Measurements from ENCODE around the gene ATG9B.
A peak's percentile ranks its signal among the peaks of the same experiment; 100 is the strongest.
"Not testable (repeated sequence)": the region's sequence is repeated elsewhere in the genome, so short reads cannot be mapped to it uniquely, and the experiment has no call there.

The ATG9B gene

DNA sequence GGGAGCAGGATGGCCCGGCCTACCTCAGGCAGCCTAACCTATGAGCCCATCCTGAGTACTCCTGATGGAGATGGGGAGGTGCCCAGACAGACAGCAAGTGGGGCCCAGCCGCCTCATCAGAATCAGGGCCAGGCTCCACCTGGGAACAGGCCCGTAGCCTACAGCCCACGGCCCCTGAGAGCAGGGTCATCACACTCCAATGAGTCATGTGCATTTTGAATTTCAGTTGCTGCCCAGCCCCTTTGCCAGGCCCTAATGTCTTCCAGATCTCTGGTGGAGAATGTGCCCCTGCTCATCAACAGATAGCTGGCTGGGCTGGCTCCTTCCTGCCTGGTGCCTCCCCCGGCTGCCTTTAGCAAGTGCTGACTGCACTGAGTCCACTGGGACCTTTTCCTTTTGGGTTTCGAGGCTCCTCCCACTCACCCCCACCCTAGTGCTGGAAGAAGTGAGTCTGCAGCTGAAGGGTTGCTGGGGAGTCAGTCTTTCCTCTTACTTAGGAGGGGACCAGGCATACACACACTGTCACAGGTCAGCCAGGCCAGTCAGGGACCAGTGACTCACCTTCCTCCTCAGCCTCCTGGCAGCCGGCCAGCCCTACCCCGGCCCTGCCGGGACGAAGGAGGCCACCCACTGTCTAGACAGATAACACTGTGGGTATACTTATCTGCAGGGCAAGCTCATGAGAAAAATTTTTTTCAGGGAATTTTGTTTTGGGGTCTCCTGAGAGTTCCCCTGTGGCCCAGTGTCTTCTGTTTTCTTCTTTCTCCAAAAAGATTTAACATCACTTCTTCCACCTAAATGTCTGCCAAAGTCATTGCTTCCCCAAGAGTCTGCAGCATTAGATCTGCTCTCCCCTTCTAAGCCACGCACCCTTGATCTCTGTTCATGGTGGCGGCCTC, 14.9 kb upstream of the ATG9B start:
- DNase-seq (ENCODE audit: low read depth): peak; percentile 86

DNA sequence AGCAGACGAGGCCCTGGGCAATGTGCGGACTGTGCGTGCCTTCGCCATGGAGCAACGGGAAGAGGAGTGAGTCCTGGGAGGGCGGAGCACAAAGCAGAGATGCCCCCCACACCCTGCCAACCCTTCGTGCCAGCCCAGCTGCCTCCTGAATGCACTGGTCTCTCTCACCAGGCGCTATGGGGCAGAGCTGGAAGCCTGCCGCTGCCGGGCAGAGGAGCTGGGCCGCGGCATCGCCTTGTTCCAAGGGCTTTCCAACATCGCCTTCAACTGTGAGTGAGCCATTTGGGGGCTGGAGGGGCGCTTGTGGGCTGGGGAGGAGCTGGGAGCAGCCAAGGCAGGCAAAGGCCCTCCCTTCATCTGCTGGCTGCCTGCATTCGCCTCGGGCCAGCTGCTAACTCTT, 11.6 kb upstream of the ATG9B start:
- no peak for DNase-seq (ENCODE audit: low read depth)

DNA sequence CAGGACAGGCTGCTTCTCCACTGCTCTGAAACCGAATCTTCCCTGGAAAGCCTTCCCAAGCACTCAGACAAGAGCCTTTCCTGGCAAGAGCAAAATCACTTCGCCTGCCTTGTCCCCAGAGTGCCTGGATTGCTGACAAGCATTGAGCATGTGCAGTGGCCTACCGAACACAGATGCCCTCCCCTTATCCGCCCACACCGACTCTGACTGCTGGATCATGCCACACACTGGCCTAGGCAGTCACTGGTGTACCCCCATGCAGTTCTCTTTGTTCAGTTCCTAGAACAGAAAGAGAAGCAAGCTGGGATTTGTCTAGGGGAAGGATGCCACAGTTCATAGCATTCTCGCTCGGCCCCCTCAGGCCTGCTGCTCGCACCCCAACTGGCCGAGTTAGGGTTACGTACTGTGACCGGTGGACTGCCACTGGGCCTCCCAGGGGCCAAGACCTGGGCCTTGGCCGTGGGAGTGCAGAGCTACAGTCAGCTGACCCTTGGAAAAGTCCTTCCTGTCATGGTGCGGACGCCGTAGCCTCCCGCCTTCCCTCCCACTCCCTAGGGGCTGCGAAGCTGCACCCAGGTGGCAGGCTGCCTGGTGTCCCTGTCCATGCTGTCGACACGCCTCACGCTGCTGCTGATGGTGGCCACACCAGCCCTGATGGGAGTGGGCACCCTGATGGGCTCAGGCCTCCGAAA, 10.9 kb upstream of the ATG9B start:
- DNase-seq (ENCODE audit: low read depth): no peak

GRCh38 chr7:151034312-151035025, 10.2 kb upstream of the ATG9B start:
- no peak for DNase-seq (ENCODE audit: low read depth)

DNA sequence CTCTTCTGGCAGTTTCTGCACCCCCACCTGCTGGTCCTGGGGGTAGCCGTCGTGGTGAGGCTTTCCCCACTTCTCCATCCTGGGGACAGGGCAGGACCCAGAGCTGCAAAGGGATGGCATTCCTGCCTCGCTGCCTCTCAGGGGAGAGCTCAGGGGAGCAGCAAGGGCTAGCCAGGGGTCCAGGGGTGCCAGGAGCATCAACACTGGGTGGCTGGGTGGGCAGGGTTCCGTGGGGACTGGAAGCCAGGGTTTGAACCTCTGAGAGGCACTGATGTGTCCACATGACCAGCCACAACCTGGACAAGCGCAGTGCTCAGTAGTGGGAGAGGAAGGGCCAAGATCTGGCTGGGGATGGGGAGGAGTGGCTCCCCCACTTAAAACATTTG, 9.6 kb upstream of the ATG9B start:
- DNase-seq (ENCODE audit: low read depth): no peak

GRCh38 chr7:151032936-151033863, 8.9 kb upstream of the ATG9B start:
- no peak for DNase-seq (ENCODE audit: low read depth)

DNA sequence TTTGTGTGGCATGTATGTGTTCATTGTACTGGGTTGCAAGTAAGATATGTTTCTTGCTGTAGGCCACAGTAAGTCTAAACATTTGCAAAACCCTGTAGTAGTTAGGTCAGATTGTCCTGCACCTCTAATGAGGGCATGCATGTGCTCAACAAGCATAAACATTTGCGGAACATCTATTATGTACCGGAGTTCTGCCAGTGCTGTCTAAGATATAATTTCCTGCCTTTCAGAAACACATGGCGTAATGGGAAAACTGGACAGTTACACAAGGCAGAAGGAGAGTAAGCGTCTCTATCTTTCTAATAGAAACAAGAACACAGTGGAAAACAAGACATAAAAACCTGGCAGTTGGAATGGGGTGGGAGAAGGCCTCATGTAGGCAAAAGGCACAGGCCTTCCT, 6.7 kb upstream of the ATG9B start:
- peak; percentile 30 for DNase-seq (ENCODE audit: low read depth)

- no peak for DNase-seq (ENCODE audit: low read depth)
These were observed 4.7 kb upstream of the ATG9B start for GRCh38 chr7:151028948-151029501.

DNA sequence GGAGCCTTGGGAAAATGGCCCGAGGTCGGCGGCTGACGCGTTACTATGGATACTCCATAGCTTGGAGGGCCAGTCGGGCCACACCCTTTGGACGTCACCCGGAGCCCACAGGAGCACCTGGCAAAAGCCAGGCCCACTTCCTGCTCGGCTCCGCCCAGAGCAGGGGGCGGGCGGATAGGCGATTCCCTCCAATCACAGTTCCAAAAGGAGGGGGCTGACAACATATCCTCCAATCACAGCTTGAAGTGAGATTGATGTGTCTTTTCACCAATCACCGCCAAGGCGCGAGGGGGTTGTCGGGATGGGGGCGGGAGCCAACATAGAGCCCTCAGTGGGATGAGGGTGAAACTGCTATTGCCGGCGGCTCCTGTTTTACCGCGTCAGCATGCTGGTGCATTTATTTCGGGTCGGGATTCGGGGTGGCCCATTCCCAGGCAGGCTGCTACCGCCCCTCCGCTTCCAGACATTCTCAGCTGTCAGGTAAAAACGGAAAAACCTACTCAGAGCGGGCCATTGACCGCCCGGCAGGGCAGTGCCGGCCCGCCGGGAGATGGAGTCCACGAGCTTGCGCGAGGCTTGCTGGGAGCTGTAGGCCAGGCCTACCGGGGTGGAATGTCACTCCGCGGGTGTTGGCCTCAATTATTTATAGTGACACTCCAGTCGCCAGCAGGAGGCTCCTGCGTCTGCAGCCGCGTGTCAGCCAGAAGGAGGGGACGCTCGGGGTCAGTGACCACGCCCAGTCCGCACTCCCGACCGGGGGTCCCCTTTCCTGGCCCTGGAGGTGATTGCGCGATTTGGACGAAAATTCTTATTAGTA, 4.0 kb upstream of the ATG9B start, which contains the start of gene ABCB8:
Gene ABCB8 (plus strand): TSS at position 320 of the 817 bp plus-strand sequence. CDS start 66 bp downstream, at position 386.
- peak; percentile 98 for DNase-seq (ENCODE audit: low read depth)

DNA sequence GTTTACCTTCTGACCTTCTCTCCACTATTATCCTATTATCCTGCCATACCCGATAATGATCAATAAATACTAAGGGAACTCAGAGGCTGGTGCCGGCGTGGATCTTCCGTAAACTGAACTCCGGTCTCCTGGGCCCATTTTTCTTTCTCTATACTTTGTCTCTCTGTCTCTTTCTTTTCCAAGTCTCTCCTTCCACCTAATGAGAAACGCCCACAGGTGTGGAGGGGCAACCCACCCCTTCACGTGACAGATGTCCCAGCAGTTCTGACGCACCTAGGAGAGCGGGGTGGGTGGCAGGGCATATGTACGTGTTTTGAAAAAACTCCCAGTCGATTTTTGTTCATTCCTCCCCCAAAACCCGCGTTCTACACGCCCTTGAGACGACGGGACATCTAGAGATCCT, 3.4 kb upstream of the ATG9B start:
- DNase-seq (ENCODE audit: low read depth): not testable (repeated sequence)

- DNase-seq (ENCODE audit: low read depth): not testable (repeated sequence)
These were observed 2.8 kb upstream of the ATG9B start for GRCh38 chr7:151026771-151027727.

DNA sequence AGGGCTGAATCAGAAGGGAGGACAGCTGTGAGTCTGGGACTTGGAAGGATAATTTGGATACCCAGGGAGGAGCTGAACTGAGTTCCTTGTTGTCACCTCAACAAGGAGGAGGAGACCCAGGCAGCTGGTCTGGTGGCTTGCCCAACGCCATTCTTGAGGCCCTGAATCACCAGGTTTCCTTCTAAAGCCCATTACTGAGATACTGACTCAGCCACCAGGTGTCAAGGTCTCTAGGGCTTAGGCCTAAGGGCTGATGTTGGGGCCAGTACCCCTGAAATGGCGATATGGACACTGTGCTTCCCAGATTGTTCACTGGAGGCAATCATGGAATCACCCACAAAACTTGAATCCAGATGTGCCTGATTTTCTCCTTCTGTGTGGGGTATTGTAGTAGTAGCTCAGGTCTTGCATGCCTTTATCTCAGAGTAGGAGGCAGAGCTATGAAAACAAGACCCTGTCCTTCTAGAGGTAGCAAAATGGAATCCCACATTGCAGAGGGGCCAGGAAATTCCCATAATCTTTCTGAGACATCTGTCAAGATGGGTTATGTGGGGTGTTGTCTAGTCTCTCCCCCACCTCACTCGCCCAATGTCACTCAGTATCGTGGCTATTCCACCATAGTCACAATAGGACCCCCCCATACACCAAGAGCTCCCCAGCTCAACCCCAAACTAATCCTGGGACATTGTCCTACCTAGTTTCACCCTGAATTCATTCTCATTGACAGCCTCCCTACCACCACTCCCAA, 1.8 kb upstream of the ATG9B start:
- DNase-seq (ENCODE audit: low read depth): no peak

- DNase-seq (ENCODE audit: low read depth): no peak
These were observed 1.1 kb downstream of the ATG9B start for GRCh38 chr7:151023232-151023631.

DNA sequence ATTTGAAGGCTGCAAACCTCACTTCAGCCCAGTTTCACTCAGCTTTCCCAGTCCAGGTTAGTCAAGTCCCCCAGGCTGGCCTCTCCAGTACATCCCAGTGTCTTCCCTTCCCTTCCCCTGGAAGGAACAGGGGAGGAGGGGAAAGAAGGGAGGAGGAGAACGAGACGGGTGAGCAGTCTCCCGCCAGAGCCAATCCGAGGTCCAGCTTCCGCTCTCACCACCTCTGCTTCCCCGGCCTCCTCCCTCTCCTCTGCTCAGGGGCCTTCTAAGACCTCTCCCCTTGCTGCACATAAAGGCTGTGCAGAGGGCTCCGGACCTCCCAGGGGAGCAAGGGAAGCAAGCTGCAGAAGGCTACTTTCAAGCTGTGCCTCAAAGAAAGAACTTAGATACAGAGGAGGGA, 4.1 kb downstream of the ATG9B start:
- DNase-seq (ENCODE audit: low read depth): no peak

- no peak for DNase-seq (ENCODE audit: low read depth)
These were observed 5.2 kb downstream of the ATG9B start for GRCh38 chr7:151019130-151019447.

DNA sequence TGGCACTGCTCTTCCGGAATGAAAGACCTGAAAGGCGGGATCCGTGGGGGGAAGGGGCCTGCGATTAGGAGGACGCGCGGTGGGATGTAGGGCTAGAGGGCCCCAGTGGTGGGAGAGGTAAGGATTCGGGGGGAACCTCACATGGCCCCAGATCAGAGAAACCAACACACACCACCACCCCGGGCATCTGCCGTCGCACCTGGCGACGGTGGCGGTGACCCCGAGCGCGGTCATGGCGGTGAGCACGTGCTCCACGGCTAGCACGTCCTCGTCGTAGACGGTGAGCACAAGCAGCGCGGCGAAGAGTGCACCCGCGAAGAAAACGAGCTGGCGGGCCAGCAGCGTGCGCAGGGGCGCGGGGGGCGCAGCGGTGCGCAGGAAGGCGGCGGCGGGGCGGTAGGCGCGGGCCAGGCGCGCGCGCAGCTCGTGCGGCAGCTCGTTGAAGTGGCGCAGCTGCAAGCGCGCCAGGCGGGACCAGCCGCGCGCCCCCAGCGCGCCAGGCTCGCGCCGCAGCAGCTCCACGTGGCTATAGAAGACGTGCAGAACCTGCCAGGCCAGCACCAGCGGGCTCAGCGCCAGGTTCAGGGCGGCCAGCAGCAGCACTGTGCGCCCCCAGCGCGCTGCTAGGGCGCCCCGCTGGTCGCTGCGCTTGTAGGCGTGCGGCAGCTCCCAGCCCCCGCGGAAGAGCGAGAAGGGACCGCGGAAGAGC, 5.7 kb downstream of the ATG9B start:
- DNase-seq (ENCODE audit: low read depth): no peak

GRCh38 chr7:151017953-151018420, 6.3 kb downstream of the ATG9B start:
- no peak for DNase-seq (ENCODE audit: low read depth)

All from fibroblast of gingiva (primary cell).